SK-N-SH treated with all-trans-retinoic acid at 6 μM for 48 hours (cell line): Measurements from ENCODE around the gene CALR3.

Experiments used
- ATAC-seq: fragments of 200-7000 bp; cut with Tn5 transposase; 3 replicates; pipeline ENCODE4 v1.9.1; 2020; ENCODE audit warnings: mild to moderate bottlenecking, moderate library complexity
- CSDC2 ChIP-seq: fragments of 250-450 bp; sonication (Bioruptor Pico); IDR thresholded peaks from 2 replicates; pipeline ENCODE4 v1.5.0; 2020; ENCODE audit warnings: mild to moderate bottlenecking, moderate library complexity
- GLIS3 ChIP-seq: fragments of 250-450 bp; sonication (Bioruptor Pico); IDR thresholded peaks from 2 replicates; pipeline ENCODE4 v1.5.0; 2020; ENCODE audit warnings: mild to moderate bottlenecking, moderate library complexity
- ISL1 ChIP-seq: fragments of 250-450 bp; sonication (Bioruptor Pico); IDR thresholded peaks from 2 replicates; pipeline ENCODE4 v2.1.2; 2022; ENCODE audit warnings: mild to moderate bottlenecking, moderate library complexity
- OSR1 ChIP-seq: fragments of 250-450 bp; sonication (Bioruptor Pico); IDR thresholded peaks from 2 replicates; pipeline ENCODE4 v1.8.0; 2022; ENCODE audit warnings: moderate library complexity, mild to moderate bottlenecking, inconsistent platforms
- PPARA ChIP-seq: fragments of 250-450 bp; sonication (Bioruptor Pico); IDR thresholded peaks from 2 replicates; pipeline ENCODE4 v1.5.0; 2020; ENCODE audit warnings: mild to moderate bottlenecking, borderline replicate concordance
- RARB ChIP-seq: fragments of 250-450 bp; sonication (Bioruptor Pico); IDR thresholded peaks from 2 replicates; pipeline ENCODE4 v1.8.0; 2021; ENCODE audit warnings: mild to moderate bottlenecking, moderate library complexity
- TOX ChIP-seq: fragments of 250-450 bp; sonication (Bioruptor Pico); IDR thresholded peaks from 2 replicates; pipeline ENCODE4 v1.8.0; 2021; ENCODE audit warnings: mild to moderate bottlenecking, moderate library complexity, borderline replicate concordance
- ZFP30 ChIP-seq: fragments of 450-650 bp; formaldehyde crosslinking; IDR thresholded peaks from 2 replicates; pipeline ENCODE4 v1.5.0; 2022; ENCODE audit warnings: mild to moderate bottlenecking, moderate library complexity
- ZNF565 ChIP-seq: fragments of 450-650 bp; formaldehyde crosslinking; conservative IDR thresholded peaks from 2 replicates; pipeline ENCODE4 v1.5.0; 2020; ENCODE audit warnings: low read depth, mild to moderate bottlenecking, moderate library complexity
- ZNF70 ChIP-seq: fragments of 450-650 bp; formaldehyde crosslinking; IDR thresholded peaks from 2 replicates; pipeline ENCODE4 v1.5.0; 2020; ENCODE audit warnings: mild to moderate bottlenecking, moderate library complexity
- TF ChIP-seq, protein P1 (sequence below): fragments of 250-450 bp; sonication (Bioruptor Pico); IDR thresholded peaks from 2 replicates; pipeline ENCODE4 v1.8.0; 2021; ENCODE audit warnings: low read depth, mild to moderate bottlenecking, moderate library complexity, borderline replicate concordance
- TF ChIP-seq, protein P2 (sequence below): fragments of 250-450 bp; sonication (Bioruptor Pico); IDR thresholded peaks from 2 replicates; pipeline ENCODE4 v1.5.1; 2021; ENCODE audit warnings: mild to moderate bottlenecking, moderate library complexity
- TF ChIP-seq, protein P3 (sequence below): fragments of 250-450 bp; sonication (Bioruptor Pico); IDR thresholded peaks from 2 replicates; pipeline ENCODE4 v1.5.0; 2020; ENCODE audit warnings: mild to moderate bottlenecking, moderate library complexity

Gene CALR3

DNA sequence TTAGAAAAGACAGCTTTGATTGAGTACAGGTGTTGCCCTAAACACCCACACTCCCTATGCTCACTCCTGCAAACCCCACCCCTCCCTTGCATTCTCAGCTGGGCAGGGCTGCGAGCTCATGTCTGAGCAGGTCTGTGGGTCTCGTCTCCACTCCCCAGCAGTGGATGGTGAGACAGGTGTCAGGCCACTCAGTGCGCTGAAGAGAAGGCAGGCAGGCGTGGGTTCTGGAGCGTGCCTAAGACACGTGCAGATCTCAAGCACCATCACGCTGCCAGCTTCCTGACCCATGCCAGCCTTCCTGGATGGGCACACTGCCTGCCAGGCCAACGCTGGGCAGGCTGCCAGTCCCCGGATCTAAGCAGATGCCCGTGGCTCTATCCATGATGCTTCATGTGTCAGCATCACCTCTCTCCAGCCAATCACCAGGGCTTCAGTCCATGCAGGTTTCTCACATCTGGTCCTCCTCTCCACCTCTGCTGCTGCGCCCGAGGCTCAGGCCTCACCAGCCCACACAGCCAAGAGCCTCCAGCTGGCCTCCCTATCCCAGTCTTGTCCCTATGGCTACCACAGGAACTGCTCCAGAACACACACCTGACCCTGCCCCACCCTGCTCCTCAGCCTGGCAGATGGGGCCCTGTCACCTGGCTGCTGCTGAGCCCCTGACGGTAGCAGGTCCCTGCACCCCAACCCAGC lies 66.8 kb downstream of the CALR3 start:
- TF ChIP-seq PPARA (CRISPR knock-in tag): no peak
- no peak for TF ChIP-seq RARB (CRISPR knock-in tag)
- no peak for TF ChIP-seq GLIS3 (CRISPR knock-in tag)
- TF ChIP-seq CSDC2 (CRISPR knock-in tag): no peak
- TF ChIP-seq ISL1 (CRISPR knock-in tag): no peak
- no peak for TF ChIP-seq TOX (CRISPR knock-in tag)
- no peak for TF ChIP-seq ZNF565 (CRISPR knock-in tag)
- TF ChIP-seq OSR1: no peak
- TF ChIP-seq, protein P1, sequence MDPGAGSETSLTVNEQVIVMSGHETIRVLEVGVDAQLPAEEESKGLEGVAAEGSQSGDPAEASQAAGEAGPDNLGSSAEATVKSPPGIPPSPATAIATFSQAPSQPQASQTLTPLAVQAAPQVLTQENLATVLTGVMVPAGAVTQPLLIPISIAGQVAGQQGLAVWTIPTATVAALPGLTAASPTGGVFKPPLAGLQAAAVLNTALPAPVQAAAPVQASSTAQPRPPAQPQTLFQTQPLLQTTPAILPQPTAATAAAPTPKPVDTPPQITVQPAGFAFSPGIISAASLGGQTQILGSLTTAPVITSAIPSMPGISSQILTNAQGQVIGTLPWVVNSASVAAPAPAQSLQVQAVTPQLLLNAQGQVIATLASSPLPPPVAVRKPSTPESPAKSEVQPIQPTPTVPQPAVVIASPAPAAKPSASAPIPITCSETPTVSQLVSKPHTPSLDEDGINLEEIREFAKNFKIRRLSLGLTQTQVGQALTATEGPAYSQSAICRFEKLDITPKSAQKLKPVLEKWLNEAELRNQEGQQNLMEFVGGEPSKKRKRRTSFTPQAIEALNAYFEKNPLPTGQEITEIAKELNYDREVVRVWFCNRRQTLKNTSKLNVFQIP (CRISPR knock-in tag): no peak
- TF ChIP-seq, protein P2, sequence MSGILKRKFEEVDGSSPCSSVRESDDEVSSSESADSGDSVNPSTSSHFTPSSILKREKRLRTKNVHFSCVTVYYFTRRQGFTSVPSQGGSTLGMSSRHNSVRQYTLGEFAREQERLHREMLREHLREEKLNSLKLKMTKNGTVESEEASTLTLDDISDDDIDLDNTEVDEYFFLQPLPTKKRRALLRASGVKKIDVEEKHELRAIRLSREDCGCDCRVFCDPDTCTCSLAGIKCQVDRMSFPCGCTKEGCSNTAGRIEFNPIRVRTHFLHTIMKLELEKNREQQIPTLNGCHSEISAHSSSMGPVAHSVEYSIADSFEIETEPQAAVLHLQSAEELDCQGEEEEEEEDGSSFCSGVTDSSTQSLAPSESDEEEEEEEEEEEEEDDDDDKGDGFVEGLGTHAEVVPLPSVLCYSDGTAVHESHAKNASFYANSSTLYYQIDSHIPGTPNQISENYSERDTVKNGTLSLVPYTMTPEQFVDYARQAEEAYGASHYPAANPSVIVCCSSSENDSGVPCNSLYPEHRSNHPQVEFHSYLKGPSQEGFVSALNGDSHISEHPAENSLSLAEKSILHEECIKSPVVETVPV (CRISPR knock-in tag): no peak
- TF ChIP-seq, protein P3, sequence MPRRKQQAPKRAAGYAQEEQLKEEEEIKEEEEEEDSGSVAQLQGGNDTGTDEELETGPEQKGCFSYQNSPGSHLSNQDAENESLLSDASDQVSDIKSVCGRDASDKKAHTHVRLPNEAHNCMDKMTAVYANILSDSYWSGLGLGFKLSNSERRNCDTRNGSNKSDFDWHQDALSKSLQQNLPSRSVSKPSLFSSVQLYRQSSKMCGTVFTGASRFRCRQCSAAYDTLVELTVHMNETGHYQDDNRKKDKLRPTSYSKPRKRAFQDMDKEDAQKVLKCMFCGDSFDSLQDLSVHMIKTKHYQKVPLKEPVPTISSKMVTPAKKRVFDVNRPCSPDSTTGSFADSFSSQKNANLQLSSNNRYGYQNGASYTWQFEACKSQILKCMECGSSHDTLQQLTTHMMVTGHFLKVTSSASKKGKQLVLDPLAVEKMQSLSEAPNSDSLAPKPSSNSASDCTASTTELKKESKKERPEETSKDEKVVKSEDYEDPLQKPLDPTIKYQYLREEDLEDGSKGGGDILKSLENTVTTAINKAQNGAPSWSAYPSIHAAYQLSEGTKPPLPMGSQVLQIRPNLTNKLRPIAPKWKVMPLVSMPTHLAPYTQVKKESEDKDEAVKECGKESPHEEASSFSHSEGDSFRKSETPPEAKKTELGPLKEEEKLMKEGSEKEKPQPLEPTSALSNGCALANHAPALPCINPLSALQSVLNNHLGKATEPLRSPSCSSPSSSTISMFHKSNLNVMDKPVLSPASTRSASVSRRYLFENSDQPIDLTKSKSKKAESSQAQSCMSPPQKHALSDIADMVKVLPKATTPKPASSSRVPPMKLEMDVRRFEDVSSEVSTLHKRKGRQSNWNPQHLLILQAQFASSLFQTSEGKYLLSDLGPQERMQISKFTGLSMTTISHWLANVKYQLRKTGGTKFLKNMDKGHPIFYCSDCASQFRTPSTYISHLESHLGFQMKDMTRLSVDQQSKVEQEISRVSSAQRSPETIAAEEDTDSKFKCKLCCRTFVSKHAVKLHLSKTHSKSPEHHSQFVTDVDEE (CRISPR knock-in tag): no peak
- TF ChIP-seq ZNF70: no peak
- TF ChIP-seq ZFP30 (CRISPR knock-in tag): no peak
- ATAC-seq: peak; percentile 80
